GM12864 (cell line): ENCODE data around the gene NUP93.
A peak's percentile ranks its signal among the peaks of the same experiment; 100 is the strongest.
"Not testable (repeated sequence)": the region's sequence is repeated elsewhere in the genome, so short reads cannot be mapped to it uniquely, and the experiment has no call there.

Source experiments
- DNase-seq: peaks from one replicate; pipeline ENCODE4 v3.0.0-alpha.2; 2011; ENCODE audit warnings: low read depth
- H3K4me3 ChIP-seq: 2 replicates; pipeline ENCODE4 v1.5.1; 2011; ENCODE audit warnings: mild to moderate bottlenecking, low read depth, low read length, control low read depth
- TF ChIP-seq, protein P1 (sequence below): IDR thresholded peaks from 2 replicates; pipeline ENCODE4 v1.5.1; 2011; ENCODE audit warnings: low read depth, mild to moderate bottlenecking, moderate library complexity, low read length, control low read depth, inconsistent platforms; ENCODE audit errors: missing control alignments

Gene NUP93

DNA sequence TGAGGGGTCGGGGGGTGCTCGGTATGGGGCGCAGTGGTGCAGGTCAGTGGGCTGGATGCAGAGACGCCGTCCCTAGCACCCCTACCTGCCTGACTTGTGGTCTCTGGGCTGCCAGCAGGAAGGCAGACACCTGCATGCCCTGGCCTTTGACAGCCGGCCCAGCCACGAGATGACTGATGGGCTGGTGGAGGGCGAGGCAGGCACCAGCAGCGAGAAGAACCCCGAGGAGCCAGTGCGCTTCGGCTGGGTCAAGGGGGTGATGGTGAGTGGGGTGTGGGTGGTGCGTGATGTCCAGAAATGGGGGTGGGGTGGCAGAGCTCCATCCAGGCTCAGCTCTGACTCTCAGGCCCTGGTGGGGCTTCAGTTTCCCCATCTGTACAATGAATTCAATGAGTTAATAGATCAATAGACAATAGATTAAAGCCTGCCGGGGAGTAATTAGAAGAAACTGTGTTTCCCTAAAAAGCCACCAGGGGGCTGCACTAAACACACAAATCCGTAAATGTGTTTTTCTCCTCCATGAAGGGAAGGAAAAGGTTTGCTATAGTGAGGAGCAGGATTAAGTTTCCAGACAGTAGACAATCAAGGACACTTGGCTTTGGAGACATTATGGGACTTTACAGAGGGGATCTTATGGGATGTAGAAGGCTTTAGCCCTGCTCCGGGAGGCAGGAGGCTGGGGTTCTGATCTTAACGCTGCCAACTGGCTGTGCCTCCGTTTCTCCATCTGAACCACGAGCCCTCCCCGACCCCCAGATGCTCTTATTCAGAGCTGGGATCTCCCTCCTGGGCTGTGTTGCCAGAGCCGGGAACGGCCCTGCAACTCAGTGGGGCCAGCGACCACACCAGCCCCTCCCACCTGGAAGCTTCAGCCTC lies 137.3 kb downstream of the NUP93 start:
- H3K4me3 ChIP-seq, result no peak overlapping the region
- peak; percentile 35 for DNase-seq
- TF ChIP-seq, protein P1, sequence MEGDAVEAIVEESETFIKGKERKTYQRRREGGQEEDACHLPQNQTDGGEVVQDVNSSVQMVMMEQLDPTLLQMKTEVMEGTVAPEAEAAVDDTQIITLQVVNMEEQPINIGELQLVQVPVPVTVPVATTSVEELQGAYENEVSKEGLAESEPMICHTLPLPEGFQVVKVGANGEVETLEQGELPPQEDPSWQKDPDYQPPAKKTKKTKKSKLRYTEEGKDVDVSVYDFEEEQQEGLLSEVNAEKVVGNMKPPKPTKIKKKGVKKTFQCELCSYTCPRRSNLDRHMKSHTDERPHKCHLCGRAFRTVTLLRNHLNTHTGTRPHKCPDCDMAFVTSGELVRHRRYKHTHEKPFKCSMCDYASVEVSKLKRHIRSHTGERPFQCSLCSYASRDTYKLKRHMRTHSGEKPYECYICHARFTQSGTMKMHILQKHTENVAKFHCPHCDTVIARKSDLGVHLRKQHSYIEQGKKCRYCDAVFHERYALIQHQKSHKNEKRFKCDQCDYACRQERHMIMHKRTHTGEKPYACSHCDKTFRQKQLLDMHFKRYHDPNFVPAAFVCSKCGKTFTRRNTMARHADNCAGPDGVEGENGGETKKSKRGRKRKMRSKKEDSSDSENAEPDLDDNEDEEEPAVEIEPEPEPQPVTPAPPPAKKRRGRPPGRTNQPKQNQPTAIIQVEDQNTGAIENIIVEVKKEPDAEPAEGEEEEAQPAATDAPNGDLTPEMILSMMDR, result peak; percentile 70

DNA sequence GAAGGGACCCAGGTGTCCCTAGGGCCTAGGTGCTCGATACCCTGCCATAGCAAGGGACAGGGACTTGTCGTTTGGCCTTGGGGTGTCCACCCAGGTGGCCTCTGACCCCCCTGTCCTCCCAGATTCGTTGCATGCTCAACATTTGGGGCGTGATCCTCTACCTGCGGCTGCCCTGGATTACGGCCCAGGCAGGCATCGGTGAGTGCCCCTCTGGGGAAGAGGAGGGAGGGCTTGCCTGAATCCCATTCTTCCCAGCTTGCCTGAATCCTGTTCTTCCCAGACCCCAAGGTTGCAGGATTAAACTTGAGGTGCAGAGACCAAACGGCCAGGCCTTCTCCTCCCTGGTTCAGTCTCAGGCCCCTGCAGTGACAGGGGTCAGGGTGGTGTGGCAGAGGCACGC lies 138.2 kb downstream of the NUP93 start:
- H3K4me3 ChIP-seq, result no peak overlapping the region
- DNase-seq, result no peak
- TF ChIP-seq, protein P1, result no peak

DNA sequence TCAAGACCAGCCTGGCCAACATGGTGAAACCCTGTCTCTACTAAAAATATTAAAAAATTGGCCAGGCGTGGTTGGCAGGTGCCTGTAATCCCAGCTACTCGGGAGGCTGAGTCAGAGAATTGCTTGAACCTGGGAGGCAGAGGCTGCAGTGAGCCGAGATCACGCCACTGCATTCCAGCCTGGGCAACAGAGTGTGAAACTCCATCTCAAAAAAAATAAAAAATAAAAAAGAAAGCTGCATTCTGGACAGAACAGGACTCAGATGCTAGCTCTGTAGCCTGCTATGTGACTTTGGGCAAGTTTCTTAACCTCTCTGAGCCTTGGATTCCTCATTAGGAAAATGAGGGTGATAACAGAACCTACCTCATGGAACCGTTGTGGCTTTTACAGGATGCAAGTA lies 138.8 kb downstream of the NUP93 start:
- not testable (repeated sequence) for H3K4me3 ChIP-seq, DNase-seq

DNA sequence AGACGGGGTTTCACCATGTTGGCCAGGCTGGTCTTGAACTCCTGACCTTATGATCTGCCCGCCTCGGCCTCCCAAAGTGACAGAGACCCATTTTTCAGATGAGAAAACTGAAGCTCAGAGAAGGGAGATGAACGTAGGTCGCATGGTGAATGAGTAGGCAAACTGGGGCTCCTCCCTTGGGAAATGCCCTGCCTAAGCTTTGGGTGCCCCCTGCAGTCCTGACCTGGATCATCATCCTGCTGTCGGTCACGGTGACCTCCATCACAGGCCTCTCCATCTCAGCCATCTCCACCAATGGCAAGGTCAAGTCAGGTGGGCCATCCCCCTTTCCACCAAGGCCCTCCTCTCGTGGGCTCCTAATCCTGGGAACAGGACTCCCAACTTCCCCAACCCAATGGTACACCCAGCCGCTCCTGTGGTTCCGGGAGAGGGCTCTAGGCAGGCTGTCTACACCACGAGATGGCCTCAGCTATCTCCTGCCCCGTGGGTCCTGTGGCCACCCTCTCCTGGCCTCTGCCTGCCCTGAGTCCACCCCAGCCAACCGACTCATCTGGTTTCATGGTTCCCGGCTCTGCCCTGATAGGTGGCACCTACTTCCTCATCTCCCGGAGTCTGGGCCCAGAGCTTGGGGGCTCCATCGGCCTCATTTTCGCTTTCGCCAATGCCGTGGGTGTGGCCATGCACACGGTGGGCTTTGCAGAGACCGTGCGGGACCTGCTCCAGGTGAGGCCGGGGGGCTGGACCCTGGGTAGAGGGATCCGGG lies 139.8 kb downstream of the NUP93 start:
- peak; percentile 37 for DNase-seq
- H3K4me3 ChIP-seq, result peak overlapping the region; percentile 7
- TF ChIP-seq, protein P1, result peak; percentile 70

DNA sequence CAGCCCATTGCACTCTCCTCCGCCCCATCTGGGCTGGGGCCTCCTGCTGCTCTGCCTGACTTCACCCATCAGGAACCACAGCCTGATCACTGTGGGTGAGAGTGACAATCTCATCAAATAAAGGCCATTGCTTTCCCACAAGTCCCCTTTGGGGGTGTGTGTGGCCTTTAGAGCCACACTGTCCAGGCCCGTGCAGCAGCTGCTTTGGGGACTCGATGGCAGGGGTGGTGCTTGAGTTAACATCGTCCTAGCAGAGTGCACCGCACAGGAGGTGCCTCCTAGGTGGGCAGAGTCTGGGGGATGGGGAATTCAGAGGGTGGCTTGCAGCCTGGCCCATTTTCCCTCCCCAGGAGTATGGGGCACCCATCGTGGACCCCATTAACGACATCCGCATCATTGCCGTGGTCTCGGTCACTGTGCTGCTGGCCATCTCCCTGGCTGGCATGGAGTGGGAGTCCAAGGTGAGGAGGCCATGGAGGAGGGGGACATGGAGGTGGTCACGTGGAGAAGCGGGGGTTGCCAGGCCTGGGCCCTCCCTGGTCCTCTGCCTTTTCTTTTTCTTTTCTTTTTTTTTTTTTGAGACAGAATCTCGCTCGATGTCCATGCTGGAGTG lies 140.5 kb downstream of the NUP93 start:
- TF ChIP-seq, protein P1, result no peak
- no peak for DNase-seq
- peak overlapping the region; percentile 7 for H3K4me3 ChIP-seq

DNA sequence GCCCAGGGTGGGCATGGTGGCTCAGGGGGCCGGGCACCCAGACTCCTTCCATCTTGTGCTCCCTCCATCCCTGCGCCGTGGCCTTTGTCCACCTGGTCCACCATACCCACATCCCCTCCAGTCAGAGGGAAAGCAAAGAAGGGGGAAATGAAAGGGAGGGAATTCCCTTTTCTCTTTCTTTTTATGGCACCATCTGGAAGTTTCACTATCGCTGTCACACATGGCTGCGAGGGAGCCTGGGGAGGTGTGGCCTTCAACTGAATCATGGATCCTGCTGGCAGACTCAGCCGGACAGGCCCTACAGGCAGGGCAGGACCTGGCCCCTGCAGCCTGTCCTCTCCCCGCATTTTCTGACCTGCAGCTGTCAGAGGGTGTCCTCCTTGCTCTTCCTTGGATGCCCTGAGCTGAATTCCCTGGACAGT lies 141.3 kb downstream of the NUP93 start:
- TF ChIP-seq, protein P1, result no peak
- H3K4me3 ChIP-seq, result no peak overlapping the region
- DNase-seq, result no peak

DNA sequence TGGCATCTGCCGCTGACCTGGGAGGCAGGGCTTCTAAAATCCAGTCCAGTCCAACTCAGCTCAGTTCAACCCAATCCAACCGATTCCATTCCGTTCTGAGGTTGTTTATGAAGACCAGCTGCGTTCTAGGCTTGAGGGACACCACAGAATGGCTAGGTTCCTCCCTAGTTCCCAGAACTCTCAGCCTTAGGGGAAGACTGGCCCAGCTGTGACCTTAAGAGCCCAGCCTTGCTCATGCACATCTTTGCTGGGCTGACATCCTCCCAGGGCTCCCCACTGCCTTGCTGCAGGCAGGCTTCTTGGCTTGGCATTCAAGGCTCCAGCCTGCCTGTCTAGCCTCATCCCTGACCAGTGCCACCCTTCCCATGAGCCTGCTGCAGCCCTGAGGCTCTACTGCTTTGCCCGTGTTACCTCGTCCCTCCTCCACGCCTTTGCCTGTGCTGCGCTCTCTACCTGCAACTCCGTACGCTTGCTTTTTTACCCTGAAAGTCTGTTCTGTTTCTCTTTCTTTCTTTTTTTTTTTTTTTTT lies 143.0 kb downstream of the NUP93 start:
- H3K4me3 ChIP-seq, result no peak overlapping the region
- DNase-seq, result no peak
- TF ChIP-seq, protein P1, result no peak
